ENCODE measurements around the gene INSYN2A.

DNA sequence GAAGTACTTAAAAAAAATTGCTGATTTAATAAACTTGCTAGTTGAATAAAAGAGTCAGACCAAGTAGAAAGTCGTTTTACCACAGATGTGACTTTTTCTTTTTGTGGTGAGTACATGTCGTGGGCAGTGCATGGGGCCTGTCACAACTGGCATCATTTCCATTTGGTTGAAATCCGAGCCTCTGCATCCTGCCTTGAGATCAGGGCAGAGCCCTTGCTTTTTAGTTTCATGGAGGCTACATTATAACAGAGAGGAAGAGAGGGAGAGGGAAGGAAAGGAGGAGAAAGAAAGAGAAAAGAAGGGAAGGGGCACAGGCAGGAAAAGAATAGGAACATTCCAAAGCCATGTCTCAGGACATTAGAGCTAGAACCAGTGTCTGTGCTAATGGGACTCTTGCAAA lies 20.4 kb upstream of the INSYN2A start:
- TF ChIP-seq L3MBTL2 (IDR thresholded peaks at IDR 0.05) = no peak
- TF ChIP-seq, protein P1, sequence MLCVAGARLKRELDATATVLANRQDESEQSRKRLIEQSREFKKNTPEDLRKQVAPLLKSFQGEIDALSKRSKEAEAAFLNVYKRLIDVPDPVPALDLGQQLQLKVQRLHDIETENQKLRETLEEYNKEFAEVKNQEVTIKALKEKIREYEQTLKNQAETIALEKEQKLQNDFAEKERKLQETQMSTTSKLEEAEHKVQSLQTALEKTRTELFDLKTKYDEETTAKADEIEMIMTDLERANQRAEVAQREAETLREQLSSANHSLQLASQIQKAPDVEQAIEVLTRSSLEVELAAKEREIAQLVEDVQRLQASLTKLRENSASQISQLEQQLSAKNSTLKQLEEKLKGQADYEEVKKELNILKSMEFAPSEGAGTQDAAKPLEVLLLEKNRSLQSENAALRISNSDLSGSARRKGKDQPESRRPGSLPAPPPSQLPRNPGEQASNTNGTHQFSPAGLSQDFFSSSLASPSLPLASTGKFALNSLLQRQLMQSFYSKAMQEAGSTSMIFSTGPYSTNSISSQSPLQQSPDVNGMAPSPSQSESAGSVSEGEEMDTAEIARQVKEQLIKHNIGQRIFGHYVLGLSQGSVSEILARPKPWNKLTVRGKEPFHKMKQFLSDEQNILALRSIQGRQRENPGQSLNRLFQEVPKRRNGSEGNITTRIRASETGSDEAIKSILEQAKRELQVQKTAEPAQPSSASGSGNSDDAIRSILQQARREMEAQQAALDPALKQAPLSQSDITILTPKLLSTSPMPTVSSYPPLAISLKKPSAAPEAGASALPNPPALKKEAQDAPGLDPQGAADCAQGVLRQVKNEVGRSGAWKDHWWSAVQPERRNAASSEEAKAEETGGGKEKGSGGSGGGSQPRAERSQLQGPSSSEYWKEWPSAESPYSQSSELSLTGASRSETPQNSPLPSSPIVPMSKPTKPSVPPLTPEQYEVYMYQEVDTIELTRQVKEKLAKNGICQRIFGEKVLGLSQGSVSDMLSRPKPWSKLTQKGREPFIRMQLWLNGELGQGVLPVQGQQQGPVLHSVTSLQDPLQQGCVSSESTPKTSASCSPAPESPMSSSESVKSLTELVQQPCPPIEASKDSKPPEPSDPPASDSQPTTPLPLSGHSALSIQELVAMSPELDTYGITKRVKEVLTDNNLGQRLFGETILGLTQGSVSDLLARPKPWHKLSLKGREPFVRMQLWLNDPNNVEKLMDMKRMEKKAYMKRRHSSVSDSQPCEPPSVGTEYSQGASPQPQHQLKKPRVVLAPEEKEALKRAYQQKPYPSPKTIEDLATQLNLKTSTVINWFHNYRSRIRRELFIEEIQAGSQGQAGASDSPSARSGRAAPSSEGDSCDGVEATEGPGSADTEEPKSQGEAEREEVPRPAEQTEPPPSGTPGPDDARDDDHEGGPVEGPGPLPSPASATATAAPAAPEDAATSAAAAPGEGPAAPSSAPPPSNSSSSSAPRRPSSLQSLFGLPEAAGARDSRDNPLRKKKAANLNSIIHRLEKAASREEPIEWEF (CRISPR knock-in tag; IDR thresholded peaks at IDR 0.05) = no peak
- TF ChIP-seq SMAD3 (CRISPR knock-in tag; conservative IDR thresholded peaks at IDR 0.05) = no peak
- no peak for TF ChIP-seq PRMT5 (CRISPR knock-in tag; IDR thresholded peaks at IDR 0.05)
- no peak for TF ChIP-seq FOXA3 (CRISPR knock-in tag; conservative IDR thresholded peaks at IDR 0.05 in 1 of 2, IDR thresholded peaks at IDR 0.05 in 1 of 2)
